Spinal cord (tissue), 10 donors: ENCODE results near the gene METTL26. TPM values are rescaled to one million over a fixed set of nuclear protein-coding genes. Genes with fewer than 3 reads are reported as not detected.

Source experiments
- DNase-seq, 6 donors: peaks; one replicate each; pipeline versions ENCODE4 v3.0.0 to v3.0.0-alpha.2; 2013 to 2015; ENCODE audit warnings: low spot score in 6 of 6, low read depth in 4 of 6
- H3K27ac ChIP-seq: one replicate; pipeline ENCODE4 v1.5.1; 2013; ENCODE audit warnings: low read depth, low read length, control low read depth
- H3K27me3 ChIP-seq: one replicate; pipeline ENCODE4 v1.6.1; 2013; ENCODE audit warnings: low read length; ENCODE audit not compliant: control insufficient read depth, insufficient read depth
- H3K36me3 ChIP-seq: one replicate; pipeline ENCODE4 v1.6.1; 2013; ENCODE audit warnings: low read length; ENCODE audit not compliant: control insufficient read depth, insufficient read depth
- H3K4me1 ChIP-seq: one replicate; pipeline ENCODE4 v1.6.1; 2013; ENCODE audit warnings: low read length; ENCODE audit not compliant: control insufficient read depth, insufficient read depth
- H3K4me3 ChIP-seq: one replicate; pipeline ENCODE4 v1.5.1; 2013; ENCODE audit warnings: low read depth, low read length, control low read depth
- H3K9me3 ChIP-seq: one replicate; pipeline ENCODE4 v1.6.1; 2013; ENCODE audit warnings: low read length; ENCODE audit not compliant: control insufficient read depth, insufficient read depth
- WGBS: methylation state at CpG from one replicate; pipeline ENCODE4 v1.1.5; 2013; ENCODE audit warnings: missing lambda C conversion rate; ENCODE audit not compliant: insufficient coverage; 5-methylcytosine and 5-hydroxymethylcytosine counted together
- long read RNA-seq, 4 donors: transcript quantifications; one replicate each; lab custom pipeline, GENCODE V29; 2026
- polyA plus RNA-seq, 2 donors: library from polyadenylated mRNA; unstranded; fragments of 120-200 nt; gene quantifications; one replicate each; pipeline ENCODE4 v1.2.1, GENCODE V29; 2013; ENCODE audit not compliant: insufficient read length in 2 of 2
- total RNA-seq, 2 donors: library from RNA; depleted of rRNA in 1 of 2; stranded (reverse); fragments of 120-200 nt in 1 of 2; fragments of >200 nt in 1 of 2; gene quantifications; one replicate each; pipeline versions ENCODE4 v1.2.3 to v1.2.4, GENCODE V29; 2013 to 2014
- donor health status: healthy.

METTL26 gene
- 10 to 100 TPM; 26.8 to 73.3 TPM for total RNA-seq
- polyA plus RNA-seq: 100 to 1,000 TPM; 119 to 124 TPM
- long read RNA-seq, donor 1, transcript METTL26-205 (5 exons, 726 nt): minor isoform, 23 of 160 reads
- long read RNA-seq, donor 1, transcript METTL26-202 (3 exons, 544 nt): minor isoform, 8 of 160 reads
- long read RNA-seq, donor 1, transcript METTL26-204 (4 exons, 558 nt): minor isoform, 10 of 160 reads
- long read RNA-seq, donor 1, transcript METTL26-201 (6 exons, 794 nt): major isoform, 42 of 160 reads
- long read RNA-seq, donor 1, partial matches to known transcripts: 30 of 160 reads
- long read RNA-seq, donor 1, other reads (novel, unspliced or antisense): 24 of 160 reads
- long read RNA-seq, donor 2, transcript METTL26-205 (5 exons, 726 nt): major isoform, 17 of 41 reads
- long read RNA-seq, donor 2, transcript METTL26-201 (6 exons, 794 nt): minor isoform, 10 of 41 reads
- long read RNA-seq, donor 2, transcript METTL26-203 (4 exons, 604 nt): minor isoform, 6 of 41 reads
- long read RNA-seq, donor 2, partial matches to known transcripts: 0 of 41 reads
- long read RNA-seq, donor 2, other reads (novel, unspliced or antisense): 0 of 41 reads
- long read RNA-seq, donor 3, transcript METTL26-201 (6 exons, 794 nt): major isoform, 15 of 47 reads
- long read RNA-seq, donor 3, transcript METTL26-205 (5 exons, 726 nt): minor isoform, 12 of 47 reads
- long read RNA-seq, donor 3, transcript METTL26-204 (4 exons, 558 nt): minor isoform, 6 of 47 reads
- long read RNA-seq, donor 3, transcript METTL26-203 (4 exons, 604 nt): minor isoform, 7 of 47 reads
- long read RNA-seq, donor 3, partial matches to known transcripts: 0 of 47 reads
- long read RNA-seq, donor 3, other reads (novel, unspliced or antisense): 0 of 47 reads
- long read RNA-seq, donor 4, transcript METTL26-206 (3 exons, 1,710 nt): minor isoform, 12 of 85 reads
- long read RNA-seq, donor 4, transcript METTL26-201 (6 exons, 794 nt): major isoform, 36 of 85 reads
- long read RNA-seq, donor 4, transcript METTL26-205 (5 exons, 726 nt): minor isoform, 9 of 85 reads
- long read RNA-seq, donor 4, transcript METTL26-204 (4 exons, 558 nt): minor isoform, 5 of 85 reads
- long read RNA-seq, donor 4, partial matches to known transcripts: 6 of 85 reads
- long read RNA-seq, donor 4, other reads (novel, unspliced or antisense): 0 of 85 reads

GRCh38 chr16:636206-637080 is at the start of gene METTL26:
METTL26 (minus strand) TSS chr16:636305; CDS start chr16:636290, 15 bp downstream.
- Histone ChIP-seq H3K27ac (peak within 1 kb of the TSS; percentile 100), H3K4me1 (peaks cover 39% of the 10 kb centered on the region)

DNA sequence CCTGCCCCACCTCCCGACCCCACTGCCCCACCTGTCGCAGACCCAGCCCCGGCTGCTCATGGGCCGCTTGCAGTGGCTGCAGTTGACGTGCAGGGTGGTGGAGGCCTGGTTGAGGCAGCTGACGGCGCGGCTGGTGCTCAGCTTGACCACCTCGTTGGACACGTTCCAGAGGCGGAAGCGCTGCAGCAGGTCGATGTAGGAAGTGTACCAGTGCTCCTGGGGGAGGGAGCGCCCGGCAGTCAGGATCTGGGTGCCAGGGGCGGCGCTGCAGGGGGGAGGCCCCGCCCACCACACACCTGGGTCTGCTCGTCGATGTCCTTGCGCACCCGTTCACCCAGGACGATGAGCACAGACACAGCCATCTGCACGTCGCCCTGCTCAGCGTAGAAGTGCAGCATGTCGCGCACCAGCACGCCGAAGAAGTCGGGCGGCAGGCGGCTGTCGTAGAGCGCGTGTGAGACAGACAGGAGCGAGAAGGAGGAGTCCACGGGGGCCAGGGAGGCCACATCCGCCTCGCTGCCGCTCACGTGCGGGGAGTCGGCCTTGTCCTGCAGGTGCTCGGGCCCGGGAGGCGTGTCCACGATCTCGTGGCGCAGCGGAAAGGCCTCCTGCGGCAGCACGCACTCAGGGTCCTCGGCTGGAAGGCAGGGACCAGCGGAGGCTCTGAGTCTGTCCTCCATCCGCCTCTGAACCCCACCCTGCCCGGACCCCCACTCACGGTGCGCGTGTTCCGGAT is 49.0 kb upstream of the METTL26 start:
- Histone ChIP-seq H3K36me3 (peaks cover 84% of the 10 kb centered on the region), H3K27me3 (no peaks in the 10 kb centered on the region), H3K4me3 (no peak overlapping the region), H3K4me1 (peaks cover 75% of the 10 kb centered on the region), H3K9me3 (no peaks in the 10 kb centered on the region), H3K27ac (no peak overlapping the region)
- WGBS: 95% methylated on average over 61 of the region's 61 CpGs
- no peak for DNase-seq

More at GRCh38 chr16:636206-637080, at the start of gene METTL26:
- H3K27me3 ChIP-seq: no peaks in the 10 kb centered on the region
- H3K36me3 ChIP-seq: peaks cover 39% of the 10 kb centered on the region
- H3K9me3 ChIP-seq: no peaks in the 10 kb centered on the region
- H3K4me3 ChIP-seq: peak within 1 kb of the TSS; percentile 95
- WGBS: under 1% methylated on average over 91 of the region's 91 CpGs
- peak; percentile 89 to 99 (median 92) for DNase-seq

- DNase-seq: peak; percentile 80 to 98 (median 88)
- Histone ChIP-seq H3K36me3 (peaks cover 81% of the 10 kb centered on the region), H3K4me3 (peak within 1 kb of the TSS; percentile 40), H3K9me3 (no peaks in the 10 kb centered on the region), H3K27me3 (no peaks in the 10 kb centered on the region), H3K27ac (peak within 1 kb of the TSS; percentile 69), H3K4me1 (peaks cover 72% of the 10 kb centered on the region)
- WGBS: 3% methylated on average over 91 of the region's 91 CpGs
Measured at GRCh38 chr16:684071-684794, 48.1 kb upstream of the METTL26 start, which contains the start of gene JMJD8. JMJD8 (minus strand) TSS chr16:684334; CDS start chr16:684319, 15 bp downstream.

GRCh38 chr16:683396-684070 is 47.4 kb upstream of the METTL26 start:
- no peak overlapping the region for H3K27ac ChIP-seq

DNA sequence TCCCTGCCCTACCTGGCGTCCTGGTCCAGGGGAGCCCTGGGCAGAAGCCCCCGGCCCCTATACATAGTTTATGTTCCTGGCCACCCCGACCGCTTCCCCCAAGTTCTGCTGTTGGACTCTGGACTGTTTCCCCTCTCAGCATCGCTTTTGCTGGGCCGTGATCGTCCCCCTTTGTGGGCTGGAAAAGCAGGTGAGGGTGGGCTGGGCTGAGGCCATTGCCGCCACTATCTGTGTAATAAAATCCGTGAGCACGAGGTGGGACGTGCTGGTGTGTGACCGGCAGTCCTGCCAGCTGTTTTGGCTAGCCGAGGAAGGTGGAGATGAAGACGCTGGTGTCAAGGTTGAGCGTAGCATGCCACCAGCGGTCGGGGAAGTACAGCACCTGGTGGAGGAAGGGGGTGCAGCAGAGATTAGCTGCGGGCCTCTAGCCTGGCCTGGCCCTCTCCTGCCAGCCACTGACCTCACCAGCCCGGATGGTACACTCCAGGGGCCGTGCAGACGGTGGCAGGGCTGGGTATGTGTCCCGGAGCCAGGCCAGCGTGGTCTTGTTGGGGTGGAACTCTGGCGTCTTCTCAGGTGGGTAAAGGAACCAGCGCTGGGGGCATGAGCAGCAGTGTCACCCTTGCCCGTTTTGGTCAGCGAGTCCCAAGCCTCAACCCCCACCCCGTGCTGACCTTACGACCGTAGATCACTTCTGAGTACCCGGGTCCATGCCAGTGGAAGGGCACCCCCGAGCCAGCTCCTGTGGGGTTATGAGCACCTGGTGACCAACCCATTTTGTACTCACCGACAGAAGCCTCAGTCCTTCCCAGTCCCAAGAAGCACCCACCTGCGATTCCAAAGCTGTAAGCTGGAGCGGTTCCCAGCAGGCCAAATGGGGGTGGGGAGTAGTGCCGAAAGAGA is 46.6 kb upstream of the METTL26 start:
- peaks cover 80% of the 10 kb centered on the region for H3K36me3 ChIP-seq
- H3K4me1 ChIP-seq: peaks cover 73% of the 10 kb centered on the region
- no peaks in the 10 kb centered on the region for H3K27me3 ChIP-seq
- H3K9me3 ChIP-seq: no peaks in the 10 kb centered on the region
- DNase-seq: no peak
- H3K27ac ChIP-seq: no peak overlapping the region
- 88% methylated on average over 33 of the region's 36 CpGs for WGBS
- no peak overlapping the region for H3K4me3 ChIP-seq

More at GRCh38 chr16:683396-684070, 47.4 kb upstream of the METTL26 start:
- Histone ChIP-seq H3K36me3 (peaks cover 80% of the 10 kb centered on the region), H3K9me3 (no peaks in the 10 kb centered on the region), H3K27me3 (no peaks in the 10 kb centered on the region), H3K4me3 (peak overlapping the region; percentile 33), H3K4me1 (peaks cover 72% of the 10 kb centered on the region)
- WGBS: 16% methylated on average over 57 of the region's 57 CpGs
- no peak for DNase-seq

DNA sequence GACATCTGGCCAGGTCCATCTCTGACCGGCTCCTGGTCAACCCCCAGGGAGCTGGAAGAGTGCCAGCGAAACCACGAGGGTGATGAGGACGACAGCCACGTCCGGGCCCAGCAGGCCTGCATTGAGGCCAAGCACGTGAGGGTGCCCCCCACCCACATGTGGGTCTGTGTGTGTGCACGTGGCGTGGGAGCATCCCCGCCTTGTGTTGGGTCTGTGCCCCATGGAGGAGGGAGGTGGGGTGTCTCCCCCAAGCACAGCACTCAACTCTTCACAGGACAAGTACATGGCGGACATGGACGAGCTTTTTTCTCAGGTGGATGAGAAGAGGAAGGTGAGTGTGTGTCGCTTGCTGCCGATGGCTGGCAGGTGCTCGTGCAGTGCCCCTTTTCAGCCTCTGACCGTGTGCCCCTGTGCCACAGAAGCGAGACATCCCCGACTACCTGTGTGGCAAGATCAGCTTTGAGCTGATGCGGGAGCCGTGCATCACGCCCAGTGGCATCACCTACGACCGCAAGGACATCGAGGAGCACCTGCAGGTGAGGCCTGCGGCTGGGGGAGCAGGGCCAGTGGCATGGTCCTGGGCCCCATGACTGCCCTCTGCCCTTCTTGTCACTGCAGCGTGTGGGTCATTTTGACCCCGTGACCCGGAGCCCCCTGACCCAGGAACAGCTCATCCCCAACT is 45.8 kb upstream of the METTL26 start:
- H3K4me1 ChIP-seq: peaks cover 77% of the 10 kb centered on the region
- WGBS: 83% methylated on average over 28 of the region's 28 CpGs
- no peak overlapping the region for H3K27ac ChIP-seq
- no peaks in the 10 kb centered on the region for H3K9me3 ChIP-seq
- H3K36me3 ChIP-seq: peaks cover 80% of the 10 kb centered on the region
- H3K27me3 ChIP-seq: peaks cover 3% of the 10 kb centered on the region
- DNase-seq: no peak
- H3K4me3 ChIP-seq: peak overlapping the region; percentile 61
